Gastrocnemius medialis (tissue), 4 donors: ENCODE measurements around the gene MAPRE2.

ENCODE experiments used
- POLR2A ChIP-seq, 2 donors: fragments of 450-650 bp; IDR thresholded peaks; one replicate each; pipeline ENCODE4 v1.6.1; 2017; ENCODE audit warnings: antibody characterized with exemption in 2 of 2, mild to moderate bottlenecking in 2 of 2, moderate library complexity in 2 of 2
- TF ChIP-seq, protein P1 (sequence below), 5 experiments: fragments of 450-650 bp in 3 of 5; fragments of 200-600 bp in 2 of 5; sonication (generic) in 2 of 5; IDR thresholded peaks in 4 of 5; conservative IDR thresholded peaks in 1 of 5; 1 replicate in 4 of 5; 2 replicates in 1 of 5; pipeline ENCODE4 v1.5.1; 2016 to 2019; ENCODE audit warnings: antibody characterized with exemption in 5 of 5, mild to moderate bottlenecking in 3 of 5, moderate library complexity in 3 of 5

- TF ChIP-seq, protein P1, sequence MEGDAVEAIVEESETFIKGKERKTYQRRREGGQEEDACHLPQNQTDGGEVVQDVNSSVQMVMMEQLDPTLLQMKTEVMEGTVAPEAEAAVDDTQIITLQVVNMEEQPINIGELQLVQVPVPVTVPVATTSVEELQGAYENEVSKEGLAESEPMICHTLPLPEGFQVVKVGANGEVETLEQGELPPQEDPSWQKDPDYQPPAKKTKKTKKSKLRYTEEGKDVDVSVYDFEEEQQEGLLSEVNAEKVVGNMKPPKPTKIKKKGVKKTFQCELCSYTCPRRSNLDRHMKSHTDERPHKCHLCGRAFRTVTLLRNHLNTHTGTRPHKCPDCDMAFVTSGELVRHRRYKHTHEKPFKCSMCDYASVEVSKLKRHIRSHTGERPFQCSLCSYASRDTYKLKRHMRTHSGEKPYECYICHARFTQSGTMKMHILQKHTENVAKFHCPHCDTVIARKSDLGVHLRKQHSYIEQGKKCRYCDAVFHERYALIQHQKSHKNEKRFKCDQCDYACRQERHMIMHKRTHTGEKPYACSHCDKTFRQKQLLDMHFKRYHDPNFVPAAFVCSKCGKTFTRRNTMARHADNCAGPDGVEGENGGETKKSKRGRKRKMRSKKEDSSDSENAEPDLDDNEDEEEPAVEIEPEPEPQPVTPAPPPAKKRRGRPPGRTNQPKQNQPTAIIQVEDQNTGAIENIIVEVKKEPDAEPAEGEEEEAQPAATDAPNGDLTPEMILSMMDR (IDR thresholded peaks at IDR 0.05 in 4 of 5, conservative IDR thresholded peaks at IDR 0.05 in 1 of 5): no peak
- TF ChIP-seq POLR2A (IDR thresholded peaks at IDR 0.05): no peak
These were observed 98.3 kb downstream of the MAPRE2 start for GRCh38 chr18:35139517-35139916.
